Endothelial cell (in vitro differentiated cells): ENCODE results near the gene PDZD4. TPM values are rescaled to one million over a fixed set of nuclear protein-coding genes. Genes with fewer than 3 reads are reported as not detected.

Experiments
- DNase-seq: peaks from one replicate; pipeline ENCODE4 v3.0.0; 2021; ENCODE audit warnings: low spot score
- H3K27ac Mint-ChIP-seq: one replicate; pipeline ENCODE4 v1.8.0; 2021; ENCODE audit warnings: mixed read lengths, inconsistent platforms; ENCODE audit not compliant: unreplicated experiment
- H3K27me3 Mint-ChIP-seq: one replicate; pipeline ENCODE4 v1.8.0; 2021; ENCODE audit warnings: mild to moderate bottlenecking, moderate library complexity, mixed read lengths, inconsistent platforms; ENCODE audit not compliant: unreplicated experiment
- H3K36me3 Mint-ChIP-seq: one replicate; pipeline ENCODE4 v1.8.0; 2021; ENCODE audit warnings: mild to moderate bottlenecking, low read depth, mixed read lengths, inconsistent platforms; ENCODE audit not compliant: unreplicated experiment
- H3K4me1 Mint-ChIP-seq: one replicate; pipeline ENCODE4 v1.8.0; 2021; ENCODE audit warnings: mild to moderate bottlenecking, mixed read lengths, inconsistent platforms; ENCODE audit not compliant: unreplicated experiment
- H3K4me3 Mint-ChIP-seq: one replicate; pipeline ENCODE4 v1.8.0; 2021; ENCODE audit warnings: mild to moderate bottlenecking, mixed read lengths, inconsistent platforms; ENCODE audit not compliant: unreplicated experiment
- H3K9me3 Mint-ChIP-seq: one replicate; pipeline ENCODE4 v1.8.0; 2021; ENCODE audit warnings: mixed read lengths, inconsistent platforms; ENCODE audit not compliant: unreplicated experiment
- CTCF ChIP-seq: fragments of 200-600 bp; sonication (generic); IDR thresholded peaks from one replicate; pipeline ENCODE4 v1.5.0; 2021; ENCODE audit warnings: antibody characterized with exemption; ENCODE audit not compliant: unreplicated experiment
- total RNA-seq: library from RNA; stranded (reverse); fragmentation: NEBNext Ultra II Directional; extraction: Animal tissue kit (Norgen Biotek cat#: 25700); gene quantifications from one replicate; pipeline ENCODE4 v1.2.1, GENCODE V29; 2021; ENCODE audit not compliant: unreplicated experiment

PDZD4 gene
- total RNA-seq, 1 donor from 2014 or later: 2.6 TPM

GRCh38 chrX:153873282-153874084 is 43.1 kb upstream of the PDZD4 start:
- Mint-ChIP-seq H3K27ac (no peak overlapping the region), H3K4me1 (peaks cover 11% of the 10 kb centered on the region), H3K4me3 (no peak overlapping the region), H3K36me3 (no peaks in the 10 kb centered on the region), H3K9me3 (no peaks in the 10 kb centered on the region), H3K27me3 (peaks cover 6% of the 10 kb centered on the region)
- no peak for DNase-seq
- no peak for TF ChIP-seq CTCF

GRCh38 chrX:153871946-153872878 is 41.9 kb upstream of the PDZD4 start:
- no peak overlapping the region for H3K27ac Mint-ChIP-seq
- DNase-seq: no peak
- peaks cover 4% of the 10 kb centered on the region for H3K27me3 Mint-ChIP-seq
- no peak for TF ChIP-seq CTCF
- peaks cover 8% of the 10 kb centered on the region for H3K4me1 Mint-ChIP-seq
- no peak overlapping the region for H3K4me3 Mint-ChIP-seq
- H3K36me3 Mint-ChIP-seq: no peaks in the 10 kb centered on the region
- no peaks in the 10 kb centered on the region for H3K9me3 Mint-ChIP-seq

GRCh38 chrX:153871451-153871850 is 41.1 kb upstream of the PDZD4 start:
- Mint-ChIP-seq H3K27ac (no peak overlapping the region), H3K4me3 (no peak overlapping the region), H3K4me1 (peaks cover 8% of the 10 kb centered on the region), H3K27me3 (peaks cover 2% of the 10 kb centered on the region), H3K9me3 (no peaks in the 10 kb centered on the region), H3K36me3 (no peaks in the 10 kb centered on the region)
- no peak for TF ChIP-seq CTCF
- no peak for DNase-seq

- Mint-ChIP-seq H3K4me3 (no peak overlapping the region), H3K4me1 (peaks cover 4% of the 10 kb centered on the region), H3K36me3 (no peaks in the 10 kb centered on the region), H3K27ac (no peak overlapping the region), H3K27me3 (peaks cover 1% of the 10 kb centered on the region), H3K9me3 (no peaks in the 10 kb centered on the region)
- no peak for TF ChIP-seq CTCF
- no peak for DNase-seq
These were observed 40.5 kb upstream of the PDZD4 start for GRCh38 chrX:153870791-153871360.
